Bone marrow (tissue), 2 donors: ENCODE data around the gene ACTN1.
A peak's percentile ranks its signal among the peaks of the same experiment; 100 is the strongest.

ENCODE experiments used
- DNase-seq, 2 donors: peaks; one replicate each; lab custom pipeline; 2025; lab: John Stamatoyannopoulos, UW

Gene ACTN1

GRCh38 chr14:68951035-68951797 lies 27.9 kb downstream of the ACTN1 start:
- DNase-seq = peak in 1 of 2 donors; percentile 57

GRCh38 chr14:68950111-68950510 lies 29.0 kb downstream of the ACTN1 start:
- DNase-seq = no peak

- no peak for DNase-seq
Observed at GRCh38 chr14:68949601-68949965, 29.5 kb downstream of the ACTN1 start.

- no peak for DNase-seq
Observed at GRCh38 chr14:68948686-68949600, 30.2 kb downstream of the ACTN1 start.

GRCh38 chr14:68947802-68948201 lies 31.3 kb downstream of the ACTN1 start:
- peak in 1 of 2 donors; percentile 27 for DNase-seq

GRCh38 chr14:68946489-68946822 lies 32.6 kb downstream of the ACTN1 start:
- DNase-seq = no peak

- no peak for DNase-seq
Observed at GRCh38 chr14:68945585-68946488, 33.3 kb downstream of the ACTN1 start.

GRCh38 chr14:68945190-68945584 lies 33.9 kb downstream of the ACTN1 start:
- no peak for DNase-seq

- DNase-seq = no peak
Observed at GRCh38 chr14:68944162-68944561, 34.9 kb downstream of the ACTN1 start.

GRCh38 chr14:68943107-68943506 lies 36.0 kb downstream of the ACTN1 start:
- no peak for DNase-seq

- DNase-seq = peak in 1 of 2 donors; percentile 39
Observed at GRCh38 chr14:68942296-68943035, 36.6 kb downstream of the ACTN1 start.

- no peak for DNase-seq
Observed at GRCh38 chr14:68941820-68942219, 37.3 kb downstream of the ACTN1 start.

- DNase-seq = no peak
Observed at GRCh38 chr14:68940614-68941185, 38.4 kb downstream of the ACTN1 start.

GRCh38 chr14:68939893-68940613 lies 39.0 kb downstream of the ACTN1 start:
- DNase-seq = no peak

GRCh38 chr14:68939181-68939892 lies 39.8 kb downstream of the ACTN1 start:
- DNase-seq = no peak

GRCh38 chr14:68938271-68939150 lies 40.6 kb downstream of the ACTN1 start:
- DNase-seq = no peak

- DNase-seq = no peak
Observed at GRCh38 chr14:68937471-68938270, 41.4 kb downstream of the ACTN1 start.

GRCh38 chr14:68936980-68937379 lies 42.1 kb downstream of the ACTN1 start:
- DNase-seq = no peak
